HUES64 (cell line): ENCODE measurements around the gene ZNF747.

Source experiments
- H3K27ac ChIP-seq: 2 replicates; pipeline ENCODE4 v1.7.0; 2013; ENCODE audit warnings: low read depth, low read length, inconsistent platforms
- H3K27me3 ChIP-seq: 2 replicates; pipeline ENCODE4 v1.6.1; 2013; ENCODE audit warnings: mild to moderate bottlenecking, low read length; ENCODE audit not compliant: insufficient read depth
- H3K36me3 ChIP-seq: 2 replicates; pipeline ENCODE4 v1.6.1; 2013; ENCODE audit warnings: mild to moderate bottlenecking, low read length; ENCODE audit not compliant: insufficient read depth
- H3K4me1 ChIP-seq: 2 replicates; pipeline ENCODE4 v1.6.1; 2013; ENCODE audit warnings: mild to moderate bottlenecking, low read length, moderate library complexity; ENCODE audit not compliant: insufficient read depth
- H3K4me3 ChIP-seq: 2 replicates; pipeline ENCODE4 v1.5.1; 2013; ENCODE audit warnings: mild to moderate bottlenecking, low read length, moderate library complexity
- H3K9ac ChIP-seq: 2 replicates; pipeline ENCODE4 v1.6.1; 2013; ENCODE audit warnings: mild to moderate bottlenecking, low read depth, low read length
- H3K9me3 ChIP-seq: 2 replicates; pipeline ENCODE4 v1.6.1; 2013; ENCODE audit warnings: low read depth, low read length; ENCODE audit not compliant: insufficient read depth
- WGBS: fragments of 150-250, 120-280 bp; methylation state at CpG from one replicate; pipeline ENCODE4 v1.1.7; 2013; ENCODE audit warnings: missing lambda C conversion rate; 5-methylcytosine and 5-hydroxymethylcytosine counted together

Gene ZNF747

DNA sequence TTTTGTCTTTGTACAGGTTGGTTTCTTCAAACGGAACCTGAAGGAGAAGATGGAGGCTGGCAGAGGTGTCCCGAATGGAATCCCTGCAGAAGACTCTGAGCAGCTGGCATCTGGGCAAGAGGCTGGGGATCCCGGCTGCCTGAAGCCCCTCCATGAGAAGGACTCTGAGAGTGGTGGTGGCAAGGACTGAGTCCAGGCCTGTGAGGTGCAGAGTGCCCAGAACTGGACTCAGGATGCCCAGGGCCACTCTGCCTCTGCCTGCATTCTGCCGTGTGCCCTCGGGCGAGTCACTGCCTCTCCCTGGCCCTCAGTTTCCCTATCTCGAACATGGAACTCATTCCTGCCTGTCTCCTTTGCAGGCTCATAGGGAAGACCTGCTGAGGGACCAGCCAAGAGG lies 13.2 kb downstream of the ZNF747 start:
- Histone ChIP-seq H3K36me3 (0 out of 2 replicates have a peak, but pooled peaks cover 8% of the 10 kb centered on the region), H3K27ac (no peak overlapping the region), H3K9me3 (no peaks in the 10 kb centered on the region), H3K4me3 (no peak overlapping the region), H3K9ac (no peak overlapping the region), H3K4me1 (no peaks in the 10 kb centered on the region), H3K27me3 (no peaks in the 10 kb centered on the region)
- 92% methylated on average over 7 of the region's 7 CpGs for WGBS

DNA sequence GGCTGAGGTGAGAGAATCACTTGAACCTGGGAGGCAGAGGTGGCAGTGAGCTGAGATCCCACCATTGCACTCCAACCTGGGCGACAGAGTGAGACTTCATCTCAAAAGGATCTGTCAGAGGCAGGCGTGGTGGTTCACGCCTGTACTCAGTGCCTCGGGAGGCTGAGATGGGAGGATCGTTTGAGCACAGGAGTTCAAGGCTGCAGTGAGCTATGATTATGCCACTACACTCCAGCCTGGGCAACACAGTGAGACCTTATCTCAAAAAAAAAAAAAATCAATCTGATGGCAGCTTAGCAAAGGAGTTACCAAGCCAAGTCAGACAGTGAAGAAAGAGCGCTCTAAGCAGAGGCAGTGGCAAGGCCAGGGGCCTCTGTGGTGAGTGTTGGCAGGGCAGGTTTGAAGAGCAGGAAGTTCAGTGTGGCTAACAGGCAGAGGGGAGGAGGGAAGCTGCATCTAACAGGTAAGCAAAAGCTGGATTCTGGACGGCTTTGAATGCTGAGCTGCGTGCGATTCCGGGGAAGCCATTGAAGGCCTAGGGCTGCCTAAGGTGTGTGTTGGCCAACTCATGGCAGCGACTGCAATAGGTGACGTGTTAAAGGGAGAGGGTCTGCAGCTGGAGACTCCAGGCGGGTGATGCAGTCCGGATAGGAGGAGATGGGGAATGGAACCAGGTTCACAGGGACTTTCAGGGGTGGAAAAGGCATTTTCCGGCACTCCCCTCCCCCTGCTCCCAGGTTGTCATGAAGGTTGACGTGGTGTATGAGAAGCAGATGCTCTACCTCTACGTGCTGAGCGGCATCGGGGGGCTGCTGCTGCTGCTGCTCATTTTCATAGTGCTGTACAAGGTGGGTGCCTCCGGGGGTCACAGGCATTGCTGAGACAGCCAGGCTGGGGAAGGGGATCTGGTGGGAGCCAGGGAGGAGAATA lies 15.3 kb downstream of the ZNF747 start:
- H3K4me3 ChIP-seq = no peak overlapping the region
- H3K36me3 ChIP-seq = 0 out of 2 replicates have a peak, but pooled peaks cover 1% of the 10 kb centered on the region
- no peak overlapping the region for H3K27ac ChIP-seq
- no peak overlapping the region for H3K9ac ChIP-seq
- WGBS = 91% methylated on average over 20 of the region's 20 CpGs
- H3K27me3 ChIP-seq = no peaks in the 10 kb centered on the region
- H3K9me3 ChIP-seq = no peaks in the 10 kb centered on the region
- no peaks in the 10 kb centered on the region for H3K4me1 ChIP-seq

DNA sequence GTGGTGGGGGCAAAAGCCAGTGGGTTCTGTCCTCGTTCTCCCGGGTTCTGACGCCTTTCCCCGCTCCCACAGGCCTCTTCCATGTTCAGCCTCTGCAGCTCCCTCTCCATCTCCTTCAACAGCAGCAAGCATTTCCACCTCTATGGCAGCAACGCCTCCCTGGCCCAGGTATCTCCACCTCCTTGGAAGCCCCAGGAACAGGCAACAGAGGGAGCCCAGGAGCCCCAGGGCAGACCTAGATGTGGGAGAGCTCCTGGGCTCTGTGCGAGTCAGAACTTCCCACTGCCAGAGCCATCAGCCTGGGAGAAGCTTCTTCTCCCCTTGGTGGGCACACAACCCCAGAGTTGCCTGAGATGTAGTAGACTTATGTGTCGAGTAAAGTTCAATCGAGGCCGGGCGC lies 16.1 kb downstream of the ZNF747 start:
- no peaks in the 10 kb centered on the region for H3K4me1 ChIP-seq
- no peak overlapping the region for H3K9ac ChIP-seq
- no peaks in the 10 kb centered on the region for H3K36me3 ChIP-seq
- no peaks in the 10 kb centered on the region for H3K9me3 ChIP-seq
- no peak overlapping the region for H3K4me3 ChIP-seq
- no peaks in the 10 kb centered on the region for H3K27me3 ChIP-seq
- 91% methylated on average over 10 of the region's 10 CpGs for WGBS
- H3K27ac ChIP-seq = no peak overlapping the region

DNA sequence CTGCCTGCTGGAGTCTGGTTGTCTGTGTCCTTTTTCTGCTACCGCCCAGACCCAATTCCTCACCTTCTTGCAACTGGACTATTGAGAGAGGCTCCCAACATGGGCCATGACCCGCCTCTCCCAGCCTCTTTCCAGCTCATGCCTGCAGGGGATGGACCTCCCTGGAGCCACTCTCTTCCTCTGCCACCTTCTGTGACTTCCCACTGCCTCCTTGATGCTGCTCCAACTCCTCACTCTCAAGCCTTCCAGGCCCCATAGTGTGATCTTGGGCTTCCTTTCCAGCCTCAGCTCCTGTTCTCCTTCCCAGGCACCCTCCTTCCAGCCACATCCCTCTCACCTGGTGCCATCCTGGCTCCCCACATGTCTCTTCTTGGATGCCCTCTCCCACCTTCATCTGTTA lies 19.4 kb downstream of the ZNF747 start:
- no peaks in the 10 kb centered on the region for H3K4me1 ChIP-seq
- no peak overlapping the region for H3K4me3 ChIP-seq
- H3K36me3 ChIP-seq = no peaks in the 10 kb centered on the region
- H3K27ac ChIP-seq = no peak overlapping the region
- 74% methylated on average over 2 of the region's 2 CpGs for WGBS
- no peaks in the 10 kb centered on the region for H3K9me3 ChIP-seq
- H3K27me3 ChIP-seq = no peaks in the 10 kb centered on the region
- H3K9ac ChIP-seq = no peak overlapping the region

DNA sequence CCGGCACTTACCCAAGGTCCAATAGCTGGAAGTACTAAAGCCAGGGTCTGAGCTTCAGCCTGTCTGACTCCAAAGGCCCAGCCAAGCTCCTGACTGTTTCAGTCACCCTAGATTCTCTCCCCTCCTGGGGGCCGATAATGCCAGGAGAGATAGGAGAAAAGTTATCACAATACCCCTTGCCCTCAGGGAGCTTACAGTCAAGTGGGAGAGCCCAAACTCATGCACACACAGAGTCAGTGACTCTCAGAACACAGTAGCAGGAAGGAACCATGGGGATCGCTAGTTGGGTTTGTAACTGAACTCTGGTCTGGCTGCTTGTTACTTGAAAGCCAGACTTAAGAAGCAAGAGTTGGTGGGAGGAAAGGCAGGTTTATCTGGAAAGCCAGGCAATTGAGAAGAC lies 23.1 kb downstream of the ZNF747 start:
- no peaks in the 10 kb centered on the region for H3K9me3 ChIP-seq
- 90% methylated on average over 3 of the region's 3 CpGs for WGBS
- no peak overlapping the region for H3K4me3 ChIP-seq
- no peak overlapping the region for H3K9ac ChIP-seq
- no peak overlapping the region for H3K27ac ChIP-seq
- H3K27me3 ChIP-seq = no peaks in the 10 kb centered on the region
- H3K36me3 ChIP-seq = no peaks in the 10 kb centered on the region
- H3K4me1 ChIP-seq = no peaks in the 10 kb centered on the region

DNA sequence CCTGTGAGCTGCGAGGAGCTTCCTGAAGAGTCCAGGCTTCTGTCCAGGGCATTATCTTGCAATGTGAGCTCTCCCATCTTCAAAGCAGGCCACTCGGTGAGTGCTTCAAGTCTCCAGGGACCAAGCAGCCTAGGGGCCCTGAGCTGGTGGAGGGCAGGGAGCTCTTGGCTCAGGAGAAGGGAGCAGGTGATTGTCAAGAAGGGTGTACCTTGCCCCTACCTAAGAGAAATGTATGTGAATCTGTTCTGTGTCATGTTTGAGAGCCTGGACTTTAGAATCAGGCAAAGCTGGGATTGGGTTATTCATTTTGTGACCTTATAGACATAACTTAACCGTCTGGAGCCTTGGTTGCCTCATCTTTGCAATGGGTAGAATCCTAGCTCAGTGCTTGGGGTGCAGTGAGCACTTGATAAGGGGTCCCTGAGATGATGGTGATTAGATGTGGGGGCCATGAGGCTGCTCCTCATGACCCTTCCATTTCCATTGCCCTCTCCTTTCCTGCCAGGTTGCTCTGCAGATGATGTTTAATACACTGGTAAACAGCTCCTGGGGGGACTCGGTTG lies 24.2 kb downstream of the ZNF747 start:
- no peaks in the 10 kb centered on the region for H3K36me3 ChIP-seq
- no peaks in the 10 kb centered on the region for H3K4me1 ChIP-seq
- no peak overlapping the region for H3K4me3 ChIP-seq
- WGBS = 78% methylated on average over 4 of the region's 4 CpGs
- H3K27me3 ChIP-seq = no peaks in the 10 kb centered on the region
- H3K9me3 ChIP-seq = no peaks in the 10 kb centered on the region
- no peak overlapping the region for H3K9ac ChIP-seq
- H3K27ac ChIP-seq = no peak overlapping the region

DNA sequence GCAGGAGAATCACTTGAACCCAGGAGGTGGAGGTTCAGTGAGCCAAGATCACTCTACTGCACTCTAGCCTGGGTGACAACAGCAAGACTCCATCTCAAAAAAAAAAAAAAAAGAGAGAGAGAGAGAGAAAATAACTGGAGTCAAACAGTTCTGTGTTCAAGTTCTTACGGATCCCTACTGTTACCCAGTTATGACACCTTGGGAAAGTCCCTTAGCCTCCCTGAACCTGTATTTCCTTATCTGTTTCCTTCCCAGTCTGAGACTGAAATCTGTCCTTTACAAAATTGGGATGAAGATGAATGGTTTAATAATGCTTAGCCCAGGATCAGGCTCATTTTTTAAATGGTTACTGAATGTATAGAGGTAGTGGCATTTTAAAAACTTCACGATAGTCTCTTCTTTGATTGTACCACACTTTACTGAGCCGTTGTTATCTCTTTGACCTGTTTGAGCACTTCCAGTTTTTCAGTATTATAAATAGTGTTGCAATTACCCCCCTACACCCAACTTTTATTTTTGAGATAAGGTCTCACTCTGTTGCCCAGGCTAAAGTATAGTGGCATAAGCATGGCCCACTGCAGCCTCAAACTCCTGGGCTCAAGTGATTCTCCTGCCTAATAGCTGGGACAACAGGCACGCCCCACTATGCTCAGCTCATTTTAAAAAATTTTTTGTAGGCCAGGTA lies 25.4 kb downstream of the ZNF747 start:
- Histone ChIP-seq H3K4me3 (no peak overlapping the region), H3K9ac (no peak overlapping the region), H3K27ac (no peak overlapping the region), H3K36me3 (no peaks in the 10 kb centered on the region), H3K4me1 (no peaks in the 10 kb centered on the region), H3K9me3 (no peaks in the 10 kb centered on the region), H3K27me3 (no peaks in the 10 kb centered on the region)
- WGBS = 88% methylated on average over 3 of the region's 4 CpGs

DNA sequence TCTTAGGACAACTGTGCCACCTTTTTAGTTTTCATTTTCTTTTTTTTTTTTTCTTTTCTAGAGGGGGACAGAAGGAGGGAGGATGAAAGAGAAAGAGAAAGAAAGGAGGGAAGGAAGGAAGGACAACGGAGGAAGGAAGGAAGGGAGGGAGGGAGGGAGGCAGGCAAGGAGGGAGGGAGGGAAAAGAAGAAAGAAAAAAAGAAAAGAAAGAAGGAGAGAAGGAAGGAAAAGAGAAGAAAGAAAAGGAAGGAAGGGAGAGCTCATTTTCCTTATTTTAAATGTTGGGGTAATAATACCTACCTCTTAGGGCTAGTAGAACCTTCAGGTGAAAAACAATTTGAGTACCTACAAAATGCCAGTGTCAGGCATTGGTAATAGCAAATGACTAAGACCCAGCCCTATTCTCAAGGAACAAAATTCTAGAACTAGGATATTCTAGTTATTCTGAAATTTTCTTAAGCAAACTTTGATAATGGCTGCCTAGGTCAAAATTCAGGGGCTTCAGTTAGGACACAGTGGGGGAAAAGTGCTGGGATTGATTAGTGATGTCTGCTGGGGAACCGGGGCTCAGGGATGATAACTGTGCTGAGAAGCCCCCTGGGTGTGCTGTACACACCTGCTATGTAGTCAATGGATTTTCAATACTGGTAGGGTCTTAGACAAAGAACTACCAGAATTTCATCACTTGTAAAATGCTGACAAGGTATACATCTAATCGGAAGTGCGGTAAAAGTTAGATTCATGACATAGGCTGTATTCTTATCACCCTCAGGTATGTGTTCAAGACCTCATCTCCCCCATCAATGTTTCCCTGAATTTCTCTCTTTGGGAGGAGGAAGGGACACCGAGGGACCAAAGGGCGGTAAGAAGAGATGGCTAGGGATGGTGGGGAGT lies 31.0 kb downstream of the ZNF747 start:
- Histone ChIP-seq H3K9me3 (no peaks in the 10 kb centered on the region), H3K4me1 (no peaks in the 10 kb centered on the region), H3K27me3 (no peaks in the 10 kb centered on the region), H3K36me3 (no peaks in the 10 kb centered on the region), H3K9ac (no peak overlapping the region), H3K27ac (no peak overlapping the region), H3K4me3 (no peak overlapping the region)
- WGBS = 81% methylated on average over 5 of the region's 6 CpGs

DNA sequence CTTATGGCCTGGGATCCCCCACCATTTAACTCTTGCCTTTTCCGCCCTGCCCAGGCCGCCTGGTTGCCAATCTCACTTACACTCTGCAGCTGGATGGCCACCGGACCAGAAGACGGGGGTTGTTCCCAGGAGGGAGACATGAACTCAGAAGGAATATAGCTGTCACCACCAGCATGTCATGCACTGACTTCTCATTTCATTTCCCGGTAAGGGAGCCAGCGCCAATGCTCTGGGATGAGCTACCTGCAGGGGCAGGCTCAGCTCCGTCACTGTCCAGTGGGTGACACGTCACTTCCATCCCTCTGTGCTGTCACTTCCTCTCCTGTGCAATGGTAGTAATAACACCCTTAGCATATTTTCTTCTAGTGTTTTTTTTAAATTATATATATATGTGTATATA lies 35.4 kb downstream of the ZNF747 start:
- no peaks in the 10 kb centered on the region for H3K36me3 ChIP-seq
- no peaks in the 10 kb centered on the region for H3K9me3 ChIP-seq
- no peak overlapping the region for H3K9ac ChIP-seq
- H3K27me3 ChIP-seq = no peaks in the 10 kb centered on the region
- no peak overlapping the region for H3K27ac ChIP-seq
- H3K4me1 ChIP-seq = no peaks in the 10 kb centered on the region
- WGBS = 91% methylated on average over 8 of the region's 8 CpGs
- no peak overlapping the region for H3K4me3 ChIP-seq

DNA sequence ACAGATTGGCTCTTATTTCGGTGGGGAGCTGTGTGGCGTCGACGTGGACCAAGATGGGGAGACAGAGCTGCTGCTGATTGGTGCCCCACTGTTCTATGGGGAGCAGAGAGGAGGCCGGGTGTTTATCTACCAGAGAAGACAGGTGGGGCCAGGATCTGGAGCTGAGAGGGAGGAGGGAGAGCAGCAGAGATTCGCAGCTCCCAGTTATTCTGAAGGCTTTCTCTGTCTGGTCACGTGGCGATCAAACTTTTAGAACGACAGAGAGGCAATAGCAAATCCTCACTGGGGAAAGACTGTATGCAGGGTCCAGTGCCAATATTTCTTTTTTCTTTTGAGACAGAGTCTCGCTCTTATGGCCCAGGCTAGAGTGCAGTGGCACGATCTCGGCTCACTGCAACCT lies 39.9 kb downstream of the ZNF747 start:
- no peak overlapping the region for H3K27ac ChIP-seq
- H3K36me3 ChIP-seq = no peaks in the 10 kb centered on the region
- 82% methylated on average over 12 of the region's 12 CpGs for WGBS
- H3K9ac ChIP-seq = no peak overlapping the region
- H3K9me3 ChIP-seq = no peaks in the 10 kb centered on the region
- H3K4me1 ChIP-seq = peaks cover 4% of the 10 kb centered on the region; the same call in 1 of the 2 replicates
- H3K27me3 ChIP-seq = no peaks in the 10 kb centered on the region
- no peak overlapping the region for H3K4me3 ChIP-seq
